H9 (cell line): ENCODE measurements around the gene HCN1. TPM values are rescaled to one million over a fixed set of nuclear protein-coding genes. Genes with fewer than 3 reads are reported as not detected.

ENCODE experiments used
- DNase-seq: peaks from one replicate; pipeline ENCODE4 v3.0.0-alpha.2; 2017
- H2AFZ ChIP-seq: one replicate; pipeline ENCODE4 v1.6.1; 2013; ENCODE audit warnings: mild to moderate bottlenecking, low read length, control low read depth, moderate library complexity
- H2AK5ac ChIP-seq: 2 replicates; pipeline ENCODE4 v1.6.1; 2013; ENCODE audit warnings: low read length, control low read depth, mixed read lengths; ENCODE audit not compliant: insufficient read length
- H2BK120ac ChIP-seq: one replicate; pipeline ENCODE4 v1.6.1; 2013; ENCODE audit warnings: low read depth, mild to moderate bottlenecking, low read length, control low read depth, inconsistent platforms; ENCODE audit not compliant: poor library complexity, severe bottlenecking
- H2BK12ac ChIP-seq: 2 replicates; pipeline ENCODE4 v1.6.1; 2013; ENCODE audit warnings: low read length, control low read depth, mixed read lengths, low read depth; ENCODE audit not compliant: insufficient read length
- H2BK15ac ChIP-seq: 2 replicates; pipeline ENCODE4 v1.6.1; 2013; ENCODE audit warnings: low read depth, low read length, control low read depth
- H2BK20ac ChIP-seq: one replicate; pipeline ENCODE4 v1.6.1; 2013; ENCODE audit warnings: low read depth, mild to moderate bottlenecking, low read length, control low read depth, inconsistent platforms; ENCODE audit not compliant: poor library complexity, severe bottlenecking
- H2BK5ac ChIP-seq: 2 replicates; pipeline ENCODE4 v1.6.1; 2013; ENCODE audit warnings: low read length, control low read depth, mixed read lengths; ENCODE audit not compliant: insufficient read length
- H3K14ac ChIP-seq: 2 replicates; pipeline ENCODE4 v1.6.1; 2013; ENCODE audit warnings: low read length, control low read depth; ENCODE audit not compliant: insufficient read depth
- H3K18ac ChIP-seq: 2 replicates; pipeline ENCODE4 v1.6.1; 2013; ENCODE audit warnings: low read depth, mild to moderate bottlenecking, mixed read lengths, low read length, control low read depth; ENCODE audit not compliant: insufficient read length
- H3K23ac ChIP-seq: 2 replicates; pipeline ENCODE4 v1.6.1; 2013; ENCODE audit warnings: low read length, control low read depth, mixed read lengths, low read depth; ENCODE audit not compliant: insufficient read length
- H3K23me2 ChIP-seq: 2 replicates; pipeline ENCODE4 v1.6.1; 2013; ENCODE audit warnings: low read depth, mild to moderate bottlenecking, mixed read lengths, low read length, control low read depth; ENCODE audit not compliant: insufficient read length, poor library complexity, severe bottlenecking
- H3K27ac ChIP-seq: 2 replicates; pipeline ENCODE4 v1.5.1; 2013; ENCODE audit warnings: low read length, control low read depth, mixed read lengths, low read depth; ENCODE audit not compliant: insufficient read length
- H3K27me3 ChIP-seq: 2 replicates; pipeline ENCODE4 v1.6.1; 2013; ENCODE audit warnings: low read length, control low read depth, inconsistent platforms; ENCODE audit not compliant: insufficient read depth
- H3K4ac ChIP-seq: 2 replicates; pipeline ENCODE4 v1.6.1; 2013; ENCODE audit warnings: low read depth, mild to moderate bottlenecking, control low read depth, inconsistent platforms, low read length, moderate library complexity
- H3K4me1 ChIP-seq: 2 replicates; pipeline ENCODE4 v1.6.1; 2013; ENCODE audit warnings: low read length, control low read depth, inconsistent platforms; ENCODE audit not compliant: insufficient read depth
- H3K4me2 ChIP-seq: 2 replicates; pipeline ENCODE4 v1.6.1; 2013; ENCODE audit warnings: low read length, control low read depth, mixed read lengths; ENCODE audit not compliant: insufficient read length, insufficient read depth
- H3K56ac ChIP-seq: 2 replicates; pipeline ENCODE4 v1.6.1; 2013; ENCODE audit warnings: low read depth, mild to moderate bottlenecking, mixed read lengths, low read length, control low read depth; ENCODE audit not compliant: insufficient read length
- H3K79me1 ChIP-seq: 2 replicates; pipeline ENCODE4 v1.6.1; 2013; ENCODE audit warnings: low read depth, mild to moderate bottlenecking, moderate library complexity, low read length, control low read depth, inconsistent platforms; ENCODE audit not compliant: insufficient read depth, poor library complexity, severe bottlenecking
- H3K79me2 ChIP-seq: 2 replicates; pipeline ENCODE4 v1.6.1; 2013; ENCODE audit warnings: low read length, control low read depth, inconsistent platforms; ENCODE audit not compliant: insufficient read depth
- H3K9ac ChIP-seq: 2 replicates; pipeline ENCODE4 v1.6.1; 2013; ENCODE audit warnings: low read length, control low read depth, mixed read lengths; ENCODE audit not compliant: insufficient read length; ENCODE audit errors: extremely low read depth
- H3K9me3 ChIP-seq: one replicate; pipeline ENCODE4 v1.6.1; 2013; ENCODE audit warnings: low read depth, low read length, inconsistent platforms; ENCODE audit not compliant: control insufficient read depth
- H3T11ph ChIP-seq: one replicate; pipeline ENCODE4 v1.6.1; 2013; ENCODE audit warnings: mild to moderate bottlenecking, low read length, control low read depth, inconsistent platforms
- H4K20me1 ChIP-seq: one replicate; pipeline ENCODE4 v1.6.1; 2013; ENCODE audit not compliant: control insufficient read depth, insufficient read length, insufficient read depth
- H4K5ac ChIP-seq: 2 replicates; pipeline ENCODE4 v1.6.1; 2013; ENCODE audit warnings: low read depth, mild to moderate bottlenecking, mixed read lengths, low read length, control low read depth; ENCODE audit not compliant: insufficient read length
- H4K8ac ChIP-seq: replicated peaks from 2 replicates; pipeline ENCODE4 v1.6.1; 2013; ENCODE audit warnings: low read length, control low read depth, mixed read lengths, low read depth; ENCODE audit not compliant: insufficient read length
- H4K91ac ChIP-seq: 2 replicates; pipeline ENCODE4 v1.6.1; 2013; ENCODE audit warnings: low read depth, mild to moderate bottlenecking, moderate library complexity, mixed read lengths, low read length, control low read depth; ENCODE audit not compliant: insufficient read length
- H3K27ac Mint-ChIP-seq, 3 experiments: 2 replicates in 2 of 3; 3 replicates in 1 of 3; pipeline ENCODE4 v1.8.0; 2020 to 2021; ENCODE audit warnings: mixed read lengths in 3 of 3, mild to moderate bottlenecking in 1 of 3, moderate library complexity in 1 of 3
- H3K27me3 Mint-ChIP-seq: 2 replicates; pipeline ENCODE4 v1.8.0; 2021; ENCODE audit warnings: low read depth, mild to moderate bottlenecking, moderate library complexity, mixed read lengths
- H3K36me3 Mint-ChIP-seq, 3 experiments: 2 replicates in 2 of 3; 3 replicates in 1 of 3; pipeline ENCODE4 v1.8.0; 2020 to 2021; ENCODE audit warnings: low read depth in 3 of 3, mixed read lengths in 3 of 3; ENCODE audit not compliant: insufficient read depth in 1 of 3
- H3K4me1 Mint-ChIP-seq, 2 experiments: 2 replicates each; pipeline ENCODE4 v1.8.0; 2020; ENCODE audit warnings: mixed read lengths in 2 of 2
- H3K4me3 Mint-ChIP-seq, 2 experiments: 2 replicates in 1 of 2; 3 replicates in 1 of 2; pipeline ENCODE4 v1.8.0; 2020 to 2021; ENCODE audit warnings: mild to moderate bottlenecking in 2 of 2, mixed read lengths in 2 of 2, moderate library complexity in 1 of 2
- H3K9me3 Mint-ChIP-seq, 2 experiments: 2 replicates in 1 of 2; 3 replicates in 1 of 2; pipeline ENCODE4 v1.8.0; 2020; ENCODE audit warnings: mild to moderate bottlenecking in 2 of 2, mixed read lengths in 2 of 2, moderate library complexity in 1 of 2
- CTCF ChIP-seq: fragments of 200-600 bp; sonication (generic); conservative IDR thresholded peaks from 3 replicates; pipeline ENCODE4 v1.8.0; 2021; ENCODE audit warnings: antibody characterized with exemption, mild to moderate bottlenecking
- total RNA-seq: library from RNA; stranded (reverse); gene quantifications from 2 replicates; pipeline ENCODE4 v1.2.1, GENCODE V29; 2021

Gene HCN1
- total RNA-seq, 1 experiment from 2014 or later = 4.6 TPM

DNA sequence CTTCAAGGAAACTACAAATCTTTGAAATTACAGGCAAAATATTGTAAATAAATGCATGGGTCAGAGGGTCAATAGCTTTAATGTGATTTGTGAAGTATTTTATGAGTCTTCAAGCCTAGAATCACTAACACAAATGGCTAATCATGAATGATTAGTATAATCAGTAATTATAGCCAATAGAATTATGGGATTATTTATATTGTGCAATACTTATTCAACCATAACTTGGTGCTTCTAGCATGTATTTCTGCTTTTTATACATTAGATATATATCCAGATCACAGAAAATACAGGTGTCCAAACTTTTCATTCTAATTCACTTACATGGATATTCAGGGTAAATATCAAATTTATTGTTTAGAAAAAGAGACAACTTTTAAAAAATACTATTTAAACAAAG, 12.1 kb downstream of the HCN1 start:
- H3K14ac ChIP-seq = no peak overlapping the region
- no peaks in the 10 kb centered on the region for H3K9me3 ChIP-seq
- Mint-ChIP-seq H3K27ac (no peak overlapping the region), H3K27me3 (no peaks in the 10 kb centered on the region), H3K36me3 (no peaks in the 10 kb centered on the region), H3K4me1 (peaks cover 0 to 6% of the 10 kb centered on the region in 2 experiments; a peak in 3 of 4 replicates), H3K4me3 (no peak overlapping the region), H3K9me3 (no peaks in the 10 kb centered on the region)
- H3K23me2 ChIP-seq = no peaks in the 10 kb centered on the region
- no peak for DNase-seq
- no peak overlapping the region for H2BK15ac ChIP-seq
- no peak overlapping the region for H2BK120ac ChIP-seq
- H3K79me1 ChIP-seq = no peaks in the 10 kb centered on the region
- H3K18ac ChIP-seq = no peak overlapping the region
- H3T11ph ChIP-seq = no peak overlapping the region
- no peak overlapping the region for H3K23ac ChIP-seq
- no peak overlapping the region for H3K9ac ChIP-seq
- no peak overlapping the region for H2AK5ac ChIP-seq
- H2AFZ ChIP-seq = no peak overlapping the region
- no peak overlapping the region for H3K4me2 ChIP-seq
- no peak overlapping the region for H3K27ac ChIP-seq
- no peak overlapping the region for H2BK12ac ChIP-seq
- no peak overlapping the region for H4K5ac ChIP-seq
- H3K4me1 ChIP-seq = no peaks in the 10 kb centered on the region
- H3K4ac ChIP-seq = no peak overlapping the region
- no peaks in the 10 kb centered on the region for H4K20me1 ChIP-seq
- H3K56ac ChIP-seq = no peak overlapping the region
- TF ChIP-seq CTCF = no peak
- no peak overlapping the region for H4K91ac ChIP-seq
- H3K27me3 ChIP-seq = no peaks in the 10 kb centered on the region
- no peaks in the 10 kb centered on the region for H3K79me2 ChIP-seq
- H4K8ac ChIP-seq = no peak overlapping the region
- no peak overlapping the region for H2BK20ac ChIP-seq
- no peak overlapping the region for H2BK5ac ChIP-seq
